T-cell (primary cell): ENCODE data around the gene SLC25A26. TPM values are rescaled to one million over a fixed set of nuclear protein-coding genes. Genes with fewer than 3 reads are reported as not detected.
"Not testable (repeated sequence)": the region's sequence is repeated elsewhere in the genome, so short reads cannot be mapped to it uniquely, and the experiment has no call there.

ENCODE experiments used
- ATAC-seq, 4 experiments: fragments of 200-7000 bp in 3 of 4; fragments of 150-1000 bp in 1 of 4; cut with Tn5 transposase; replicated peaks in 1 of 4; 1 replicate in 3 of 4; 2 replicates in 1 of 4; pipeline ENCODE4 v1.10.0; 2021; ENCODE audit warnings: moderate library complexity in 3 of 4, mild to moderate bottlenecking in 2 of 4, moderate number of reproducible peaks in 1 of 4
- CTCF ChIA-PET, 2 donors: fragments of 300-600 bp; sonication (Branson Sonifier 250); formaldehyde crosslinking; loops; one replicate each; lab custom pipeline; 2022; ENCODE audit warnings: antibody characterized with exemption in 2 of 2; lab: Charles Lee
- POLR2A ChIA-PET, 2 donors: fragments of 300-600 bp; sonication (Branson Sonifier 250); formaldehyde crosslinking; loops; one replicate each; lab custom pipeline; 2022; ENCODE audit warnings: antibody characterized with exemption in 2 of 2; lab: Charles Lee
- DNase-seq, 35 experiments: peaks; one replicate each; pipeline versions ENCODE4 v3.0.0 to v3.0.0-alpha.2; 2013 to 2023
- H3K27ac ChIP-seq: one replicate; pipeline ENCODE4 v1.5.1; 2013; ENCODE audit warnings: low read length
- H3K27me3 ChIP-seq, 2 experiments: replicated peaks in 1 of 2; 1 replicate in 1 of 2; 2 replicates in 1 of 2; pipeline versions ENCODE4 v1.6.1 to v1.7.0; 2013; ENCODE audit warnings: low read length in 1 of 2, mixed read lengths in 1 of 2; ENCODE audit not compliant: control insufficient read depth in 2 of 2, insufficient read depth in 2 of 2; ENCODE audit errors: extremely low read depth in 1 of 2
- H3K36me3 ChIP-seq, 2 donors: 1 replicate in 1 of 2; 2 replicates in 1 of 2; pipeline versions ENCODE4 v1.6.1 to v1.7.0; 2013; ENCODE audit warnings: low read length in 1 of 2; ENCODE audit not compliant: control insufficient read depth in 2 of 2, insufficient read depth in 1 of 2; ENCODE audit errors: extremely low read depth in 1 of 2
- H3K4me1 ChIP-seq, 2 experiments: 1 replicate in 1 of 2; 2 replicates in 1 of 2; pipeline versions ENCODE4 v1.6.1 to v1.7.0; 2013; ENCODE audit warnings: low read length in 2 of 2, mixed read lengths in 1 of 2; ENCODE audit not compliant: insufficient read depth in 2 of 2, control insufficient read depth in 1 of 2; ENCODE audit errors: extremely low read depth in 1 of 2
- H3K4me3 ChIP-seq, 2 donors: 1 replicate in 1 of 2; 2 replicates in 1 of 2; pipeline versions ENCODE4 v1.5.1 to v1.7.0; 2013; ENCODE audit warnings: mild to moderate bottlenecking in 2 of 2, low read length in 1 of 2, moderate library complexity in 1 of 2; ENCODE audit not compliant: control insufficient read depth in 1 of 2; ENCODE audit errors: extremely low read depth in 1 of 2
- H3K9me3 ChIP-seq: 2 replicates; pipeline ENCODE4 v1.7.0; 2013
- H3K27ac Mint-ChIP-seq, 2 donors: one replicate each; pipeline ENCODE4 v1.8.0; 2020 to 2021; ENCODE audit warnings: mild to moderate bottlenecking in 2 of 2, mixed read lengths in 2 of 2
- H3K27me3 Mint-ChIP-seq, 2 donors: one replicate each; pipeline ENCODE4 v1.8.0; 2021 to 2022; ENCODE audit warnings: mixed read lengths in 2 of 2
- H3K36me3 Mint-ChIP-seq: one replicate; pipeline ENCODE4 v1.8.0; 2021; ENCODE audit warnings: mixed read lengths
- H3K4me1 Mint-ChIP-seq, 3 donors: one replicate each; pipeline ENCODE4 v1.8.0; 2020 to 2022; ENCODE audit warnings: mixed read lengths in 3 of 3, mild to moderate bottlenecking in 1 of 3
- H3K4me3 Mint-ChIP-seq, 3 donors: one replicate each; pipeline ENCODE4 v1.8.0; 2020 to 2022; ENCODE audit warnings: mild to moderate bottlenecking in 3 of 3, mixed read lengths in 3 of 3, moderate library complexity in 3 of 3
- H3K9me3 Mint-ChIP-seq, 3 donors: one replicate each; pipeline ENCODE4 v1.8.0; 2020 to 2022; ENCODE audit warnings: mixed read lengths in 3 of 3
- WGBS: methylation state at CpG from one replicate; pipeline ENCODE4 v1.1.5; 2013; ENCODE audit warnings: missing lambda C conversion rate; ENCODE audit not compliant: insufficient coverage; 5-methylcytosine and 5-hydroxymethylcytosine counted together
- total RNA-seq, 35 experiments: library from RNA in 6 of 35; stranded (reverse) in 6 of 35; fragments of 120-200 nt in 1 of 35; gene quantifications; one replicate each; pipeline versions ENCODE4 v1.2.1 to v1.2.4 and lab custom pipeline; 2013 to 2026

SLC25A26 gene
- total RNA-seq, 5 donors from 2014 or later (not counting 1 experiment from before 2014, with no cell fraction given) = 16.6 to 26.9 (median 23.5) TPM

- Histone ChIP-seq H3K4me3 (no peak overlapping the region), H3K27me3 (no peaks in the 10 kb centered on the region), H3K36me3 (peaks cover 0 to 6% of the 10 kb centered on the region in 2 donors), H3K4me1 (no peaks in the 10 kb centered on the region), H3K27ac (no peak overlapping the region), H3K9me3 (no peaks in the 10 kb centered on the region)
- CTCF ChIA-PET = interaction anchor here (0.7 to 2.3 kb wide), 2 partner anchors 107 to 547 kb away, joined by 3 to 10 read pairs; no protein-coding TSS in a partner anchor
- DNase-seq (no peak), ATAC-seq (no peak)
- Mint-ChIP-seq H3K36me3 (peaks cover 40% of the 10 kb centered on the region), H3K27me3 (no peaks in the 10 kb centered on the region), H3K27ac (no peak overlapping the region), H3K4me3 (no peak overlapping the region), H3K9me3 (no peaks in the 10 kb centered on the region), H3K4me1 (peaks cover 0 to 19% (median 3%) of the 10 kb centered on the region in 3 donors)
- no CpG with 5 or more reads among the region's 2 CpGs for WGBS
- POLR2A ChIA-PET = no interaction called here
Observed at GRCh38 chr3:66270701-66271100, 49.9 kb downstream of the SLC25A26 start.

DNA sequence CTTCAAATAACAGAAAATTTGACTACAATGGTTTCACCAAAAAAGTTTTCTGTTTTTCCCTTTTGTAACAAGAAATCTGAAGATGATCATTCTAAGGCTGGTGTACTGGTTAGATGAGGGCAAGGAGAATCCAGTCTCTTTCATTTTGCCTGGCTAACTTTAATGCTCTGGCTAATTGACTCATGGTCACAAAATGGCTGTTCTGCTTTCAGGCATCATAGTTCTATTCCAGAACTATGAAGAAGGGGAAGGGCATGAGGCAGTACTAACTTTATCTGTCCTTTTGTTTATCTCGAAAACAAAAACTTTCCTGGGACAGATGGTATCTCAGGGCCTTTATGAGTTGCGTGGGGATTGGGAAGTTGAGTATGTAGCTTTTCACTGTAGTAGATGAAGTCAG lies 50.4 kb downstream of the SLC25A26 start:
- no peaks in the 10 kb centered on the region for H3K9me3 ChIP-seq
- POLR2A ChIA-PET = no interaction called here
- no peaks in the 10 kb centered on the region for H3K4me1 ChIP-seq
- DNase-seq = no peak
- H3K27ac ChIP-seq = no peak overlapping the region
- H3K4me3 ChIP-seq = no peak overlapping the region
- Mint-ChIP-seq H3K36me3 (peaks cover 37% of the 10 kb centered on the region), H3K4me3 (no peak overlapping the region), H3K27me3 (no peaks in the 10 kb centered on the region), H3K27ac (no peak overlapping the region), H3K4me1 (peaks cover 0 to 19% (median 3%) of the 10 kb centered on the region in 3 donors), H3K9me3 (no peaks in the 10 kb centered on the region)
- ATAC-seq = no peak
- H3K27me3 ChIP-seq = no peaks in the 10 kb centered on the region
- CTCF ChIA-PET = interaction anchor here (0.7 to 2.3 kb wide), 2 partner anchors 107 to 547 kb away, joined by 3 to 10 read pairs; no protein-coding TSS in a partner anchor
- peaks cover 0 to 6% of the 10 kb centered on the region in 2 donors for H3K36me3 ChIP-seq
- 100% methylated on average over 1 of the region's 2 CpGs for WGBS

GRCh38 chr3:66272016-66272415 lies 51.2 kb downstream of the SLC25A26 start:
- Mint-ChIP-seq H3K36me3 (peaks cover 31% of the 10 kb centered on the region), H3K4me3 (no peak overlapping the region), H3K27me3 (no peaks in the 10 kb centered on the region), H3K27ac (no peak overlapping the region), H3K4me1 (peaks cover 8 to 24% (median 10%) of the 10 kb centered on the region in 3 donors), H3K9me3 (no peaks in the 10 kb centered on the region)
- H3K36me3 ChIP-seq = peaks cover 0 to 6% of the 10 kb centered on the region in 2 donors
- no CpG with 5 or more reads among the region's 1 CpG for WGBS
- H3K27ac ChIP-seq = no peak overlapping the region
- ATAC-seq (no peak), DNase-seq (no peak)
- no peaks in the 10 kb centered on the region for H3K4me1 ChIP-seq
- no peaks in the 10 kb centered on the region for H3K27me3 ChIP-seq
- POLR2A ChIA-PET = no interaction called here
- H3K9me3 ChIP-seq = no peaks in the 10 kb centered on the region
- CTCF ChIA-PET = interaction anchor here in 1 of 2 donors (0.5 to 0.9 kb wide), 2 partner anchors 133 to 536 kb away, joined by 3 to 4 read pairs; no protein-coding TSS in a partner anchor
- H3K4me3 ChIP-seq = no peak overlapping the region

GRCh38 chr3:66274837-66275236 lies 54.0 kb downstream of the SLC25A26 start:
- H3K9me3 Mint-ChIP-seq, H3K27me3 ChIP-seq, DNase-seq, H3K9me3 ChIP-seq, H3K27ac ChIP-seq, POLR2A ChIA-PET, ATAC-seq, H3K27me3 Mint-ChIP-seq, H3K27ac Mint-ChIP-seq, H3K4me3 ChIP-seq, H3K36me3 ChIP-seq, H3K4me1 ChIP-seq, H3K4me3 Mint-ChIP-seq: not testable (repeated sequence)
- peaks cover 18% of the 10 kb centered on the region for H3K36me3 Mint-ChIP-seq
- H3K4me1 Mint-ChIP-seq = peaks cover 24 to 29% (median 25%) of the 10 kb centered on the region in 3 donors
- no CpG with 5 or more reads among the region's 6 CpGs for WGBS
- CTCF ChIA-PET = interaction anchor here in 1 of 2 donors (1.0 kb wide), 1 partner anchor 541 kb away, joined by 3 read pairs; no protein-coding TSS in a partner anchor

GRCh38 chr3:66276705-66277274 lies 56.0 kb downstream of the SLC25A26 start:
- WGBS = 0% methylated on average over 1 of the region's 3 CpGs
- H3K9me3 Mint-ChIP-seq = no peaks in the 10 kb centered on the region
- Histone ChIP-seq H3K36me3 (no peaks in the 10 kb centered on the region), H3K9me3 (no peaks in the 10 kb centered on the region), H3K27ac (no peak overlapping the region), H3K4me3 (no peak overlapping the region), H3K27me3 (no peaks in the 10 kb centered on the region), H3K4me1 (peaks cover 3 to 9% of the 10 kb centered on the region in 2 experiments)
- ATAC-seq = peak in 3 of 4 experiments; percentile 40 to 61 (median 54)
- ChIA-PET CTCF (interaction anchor here (0.5 to 4.0 kb wide), 33 partner anchors 17 to 550 kb away, joined by 3 to 29 read pairs (median 4); no protein-coding TSS in a partner anchor), POLR2A (interaction anchor here in 1 of 2 donors (0.6 kb wide), 1 partner anchor 18 kb away, joined by 7 read pairs; no protein-coding TSS in a partner anchor)
- no peaks in the 10 kb centered on the region for H3K27me3 Mint-ChIP-seq
- H3K4me3 Mint-ChIP-seq = no peak overlapping the region
- H3K36me3 Mint-ChIP-seq = peaks cover 12% of the 10 kb centered on the region
- H3K4me1 Mint-ChIP-seq = peaks cover 35 to 43% (median 40%) of the 10 kb centered on the region in 3 donors
- DNase-seq = peak in 34 of 35 experiments; percentile 11 to 84 (median 54)
- peak overlapping the region; percentile 49 to 74 for H3K27ac Mint-ChIP-seq

DNA sequence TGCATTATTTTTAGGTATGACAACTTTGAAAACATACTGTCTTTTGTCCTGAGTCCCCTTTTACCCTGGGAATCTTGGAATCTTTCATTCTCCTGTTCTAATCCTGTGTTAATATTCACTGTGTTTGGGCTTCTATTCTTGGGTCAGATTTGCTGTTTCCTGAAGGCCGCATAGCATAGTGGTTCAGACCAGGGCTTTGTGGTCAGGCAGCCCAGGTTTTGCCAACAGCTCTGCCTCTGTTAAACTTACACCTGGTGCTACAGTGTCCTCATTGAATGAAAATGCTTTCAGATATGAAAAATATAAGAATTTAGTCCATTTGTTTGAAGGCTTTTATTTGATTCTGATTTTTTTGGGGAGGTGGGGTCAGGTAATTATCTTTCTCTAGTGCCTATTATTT lies 58.4 kb downstream of the SLC25A26 start:
- Mint-ChIP-seq H3K4me1 (peaks cover 35 to 43% (median 40%) of the 10 kb centered on the region in 3 donors), H3K4me3 (no peak overlapping the region), H3K27me3 (no peaks in the 10 kb centered on the region), H3K36me3 (peaks cover 8% of the 10 kb centered on the region), H3K9me3 (no peaks in the 10 kb centered on the region), H3K27ac (peak overlapping the region; percentile 70 to 84)
- Histone ChIP-seq H3K9me3 (no peaks in the 10 kb centered on the region), H3K4me1 (peaks cover 3 to 9% of the 10 kb centered on the region in 2 experiments), H3K27me3 (no peaks in the 10 kb centered on the region), H3K36me3 (no peaks in the 10 kb centered on the region), H3K27ac (no peak overlapping the region), H3K4me3 (no peak overlapping the region)
- CTCF ChIA-PET = interaction anchor here (0.6 to 4.0 kb wide), 9 partner anchors 19 to 537 kb away, joined by 3 to 29 read pairs (median 4); no protein-coding TSS in a partner anchor
- DNase-seq = no peak
- 40% methylated on average over 1 of the region's 1 CpG for WGBS
- POLR2A ChIA-PET = interaction anchor here in 1 of 2 donors (0.6 kb wide), 1 partner anchor 62 kb away, joined by 7 read pairs; no protein-coding TSS in a partner anchor
- peak in 1 of 4 experiments; percentile 29 for ATAC-seq
